NB4 (cell line): Measurements from ENCODE around the gene JAZF1.

ENCODE experiments used
- DNase-seq: peaks from one replicate; pipeline ENCODE4 v3.0.0; 2010; ENCODE audit warnings: low read depth
- H3K4me3 ChIP-seq: one replicate; pipeline ENCODE4 v1.5.1; 2011; ENCODE audit warnings: mild to moderate bottlenecking, low read depth, low read length, moderate library complexity
- CTCF ChIP-seq: IDR thresholded peaks from one replicate; pipeline ENCODE4 v1.5.1; 2012; ENCODE audit warnings: low read depth, low read length
- MAX ChIP-seq: IDR thresholded peaks from 2 replicates; pipeline ENCODE4 v1.6.1; 2011; ENCODE audit warnings: low read depth, low read length
- MYC ChIP-seq: IDR thresholded peaks from 2 replicates; pipeline ENCODE4 v1.6.1; 2011; ENCODE audit warnings: low read depth, low read length
- POLR2A ChIP-seq: IDR thresholded peaks from 2 replicates; pipeline ENCODE4 v1.6.1; 2011; ENCODE audit warnings: mild to moderate bottlenecking; ENCODE audit not compliant: insufficient read length; ENCODE audit errors: extremely low read depth

Gene JAZF1

GRCh38 chr7:27995228-27995627 lies 185.4 kb downstream of the JAZF1 start:
- H3K4me3 ChIP-seq, result no peak overlapping the region
- TF ChIP-seq MYC (no peak), CTCF (no peak), POLR2A (no peak), MAX (no peak)

DNA sequence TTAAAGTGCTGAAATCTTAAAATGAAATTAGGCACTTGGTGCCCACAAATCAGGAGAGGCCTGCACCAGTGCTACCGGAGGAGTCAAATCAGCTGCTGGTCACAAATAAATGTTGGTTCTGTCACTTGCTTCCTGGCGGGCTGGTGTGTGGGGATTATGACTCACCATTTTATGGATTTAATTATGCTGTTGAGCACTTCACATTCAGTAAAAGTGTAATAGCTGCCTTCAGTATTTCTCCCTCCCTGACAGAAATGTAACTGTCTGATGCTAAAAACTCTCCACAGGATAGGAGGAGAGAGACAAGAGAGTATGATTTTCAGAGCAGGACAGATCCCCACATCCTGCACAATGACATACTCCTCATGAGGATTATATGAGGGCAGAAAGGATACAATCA lies 186.0 kb downstream of the JAZF1 start:
- DNase-seq, result peak; percentile 74
- TF ChIP-seq POLR2A, result no peak
- TF ChIP-seq CTCF, result no peak
- TF ChIP-seq MYC, result no peak
- TF ChIP-seq MAX, result no peak
- H3K4me3 ChIP-seq, result no peak overlapping the region

More at GRCh38 chr7:27995228-27995627, 185.4 kb downstream of the JAZF1 start:
- no peak for DNase-seq

DNA sequence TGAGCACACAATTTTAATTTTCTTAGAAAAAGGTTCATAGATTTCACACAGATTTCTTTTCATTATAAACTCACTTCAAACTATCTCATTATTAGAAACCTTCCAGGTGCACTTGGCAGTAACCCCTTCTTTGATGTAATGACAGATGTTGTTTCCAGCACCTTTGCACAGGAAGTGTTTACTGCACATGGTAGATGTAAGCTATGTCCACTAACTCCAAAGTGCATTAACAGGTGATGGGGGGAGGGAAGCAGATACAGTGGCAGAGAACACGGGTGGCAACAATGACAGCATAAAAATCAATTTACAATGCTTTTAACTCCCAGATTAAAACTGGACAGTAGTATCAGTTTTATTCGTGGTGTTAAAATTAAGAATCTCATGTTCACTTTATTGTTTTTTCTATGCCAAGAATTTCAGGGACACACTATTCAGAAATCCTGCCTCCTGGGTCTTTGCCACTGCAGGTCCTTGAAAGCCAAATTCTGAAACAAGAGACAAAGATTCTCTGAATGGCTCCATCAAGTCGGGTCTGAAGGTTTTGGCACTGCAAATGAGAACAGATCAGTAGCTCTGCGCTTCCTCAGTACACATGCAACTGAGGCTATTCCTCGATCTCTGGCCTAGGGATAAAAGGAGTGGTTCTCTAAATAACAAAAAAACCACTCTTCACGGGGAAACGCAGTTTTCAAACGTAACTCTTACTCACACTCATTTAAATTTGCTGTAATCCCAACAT lies 187.7 kb downstream of the JAZF1 start:
- DNase-seq, result no peak
- H3K4me3 ChIP-seq, result no peak overlapping the region
- no peak for TF ChIP-seq POLR2A

DNA sequence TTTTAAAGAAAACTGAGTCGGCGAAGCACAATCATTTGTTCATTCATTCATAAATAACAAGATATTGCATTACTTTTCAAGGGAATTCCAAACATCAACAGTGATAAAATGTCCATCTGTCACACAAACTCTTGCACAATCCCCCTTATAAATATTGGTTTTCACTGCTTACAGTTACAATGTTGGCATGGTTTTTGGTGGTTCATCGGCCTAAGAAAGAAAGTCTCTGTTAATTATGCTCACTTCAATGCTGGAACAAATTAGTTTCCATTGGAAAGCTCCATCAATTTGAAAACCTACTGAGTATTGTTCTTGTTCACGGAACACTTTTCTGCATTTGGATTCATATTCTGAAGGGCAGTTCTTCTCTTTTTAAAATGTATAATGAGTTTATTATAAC lies 188.5 kb downstream of the JAZF1 start:
- no peak for TF ChIP-seq MAX
- no peak for TF ChIP-seq POLR2A
- no peak for TF ChIP-seq MYC
- no peak for TF ChIP-seq CTCF
- no peak for DNase-seq

DNA sequence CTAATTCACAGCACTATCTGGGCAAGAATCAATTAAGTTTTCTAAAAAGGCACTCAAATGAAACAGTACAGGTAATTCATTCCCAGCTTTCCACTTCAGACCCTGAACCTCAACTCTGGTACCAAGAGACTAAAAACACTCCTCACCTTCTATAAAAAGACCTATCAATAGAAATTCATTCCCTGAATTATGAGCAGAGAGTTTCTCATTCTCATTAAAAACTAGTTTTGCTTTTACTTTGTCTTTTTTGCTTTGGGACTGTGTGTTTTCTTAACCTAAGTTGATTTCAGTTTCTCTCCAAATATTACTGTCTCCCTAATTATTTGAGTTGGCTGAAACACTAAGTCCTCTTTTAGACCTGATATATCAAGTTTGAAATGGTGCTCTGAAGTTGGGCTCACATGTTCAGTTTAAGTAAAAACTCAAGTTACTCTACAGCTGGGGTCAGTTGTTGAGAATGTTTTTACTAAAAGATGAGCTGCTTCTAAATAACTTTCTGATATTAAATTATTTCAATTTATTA lies 189.5 kb downstream of the JAZF1 start:
- TF ChIP-seq CTCF, result no peak
- no peak for TF ChIP-seq MAX
- no peak for TF ChIP-seq MYC
- TF ChIP-seq POLR2A, result no peak
- DNase-seq, result no peak
- H3K4me3 ChIP-seq, result no peak overlapping the region

More for the DNA sequence above, 188.5 kb downstream of the JAZF1 start:
- no peak overlapping the region for H3K4me3 ChIP-seq

DNA sequence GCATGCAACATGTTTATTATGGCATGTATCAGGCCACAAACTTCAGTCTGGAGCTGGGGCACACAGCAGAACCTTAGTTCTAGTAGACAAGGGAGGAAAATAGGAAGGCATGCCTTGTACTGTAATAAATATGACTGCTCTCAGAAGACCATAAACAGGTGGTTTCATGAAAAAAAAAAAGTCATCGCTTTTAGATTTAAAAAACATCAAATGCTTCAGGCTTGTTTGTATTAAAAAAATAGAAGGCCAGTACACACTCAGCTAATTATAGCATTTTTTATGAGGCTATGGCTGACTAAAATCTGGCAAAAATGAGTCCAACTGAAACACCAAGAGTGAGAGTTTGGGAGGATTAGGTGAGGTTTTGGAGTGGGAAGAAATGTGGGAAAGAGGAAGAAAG lies 204.1 kb downstream of the JAZF1 start:
- no peak overlapping the region for H3K4me3 ChIP-seq
- TF ChIP-seq CTCF, result no peak
- no peak for TF ChIP-seq MYC
- TF ChIP-seq POLR2A, result no peak
- TF ChIP-seq MAX, result no peak
- no peak for DNase-seq
